Liver (tissue), 3 donors: ENCODE measurements around the gene SGMS1.

Source experiments
- CTCF ChIP-seq: fragments of 150-350 bp; IDR thresholded peaks from 2 replicates; pipeline ENCODE4 v1.5.1; 2017; ENCODE audit warnings: improper control_type of control experiment, low read depth, low read length; ENCODE audit not compliant: missing input control
- EGR1 ChIP-seq, 2 donors: IDR thresholded peaks; 2 replicates each; pipeline ENCODE4 v1.6.1; 2016 to 2018; ENCODE audit warnings: antibody characterized with exemption in 2 of 2, low read depth in 2 of 2
- FOXA1 ChIP-seq: IDR thresholded peaks from 2 replicates; pipeline ENCODE4 v1.6.1; 2016; ENCODE audit warnings: antibody characterized with exemption
- JUND ChIP-seq, 2 donors: IDR thresholded peaks; 2 replicates each; pipeline ENCODE4 v1.6.1; 2016; ENCODE audit warnings: antibody characterized with exemption in 2 of 2
- NR2F2 ChIP-seq: IDR thresholded peaks from 2 replicates; pipeline ENCODE4 v1.6.1; 2016; ENCODE audit warnings: antibody characterized with exemption
- RAD21 ChIP-seq, 2 donors: IDR thresholded peaks; 2 replicates each; pipeline ENCODE4 v1.6.1; 2016; ENCODE audit warnings: antibody characterized with exemption in 2 of 2, mild to moderate bottlenecking in 2 of 2
- RXRA ChIP-seq, 2 donors: IDR thresholded peaks; 2 replicates each; pipeline ENCODE4 v1.6.1; 2017 to 2018; ENCODE audit warnings: antibody characterized with exemption in 2 of 2, mild to moderate bottlenecking in 1 of 2
- SP1 ChIP-seq: IDR thresholded peaks from 2 replicates; pipeline ENCODE4 v1.6.1; 2018; ENCODE audit warnings: antibody characterized with exemption, mild to moderate bottlenecking
- TAF1 ChIP-seq: conservative IDR thresholded peaks from 2 replicates; pipeline ENCODE4 v1.6.1; 2016; ENCODE audit warnings: antibody characterized with exemption, mild to moderate bottlenecking
- YY1 ChIP-seq: IDR thresholded peaks from 2 replicates; pipeline ENCODE4 v1.6.1; 2016; ENCODE audit warnings: antibody characterized with exemption, mild to moderate bottlenecking
- ZBTB33 ChIP-seq: IDR thresholded peaks from 2 replicates; pipeline ENCODE4 v1.6.1; 2016; ENCODE audit warnings: antibody characterized with exemption
- TF ChIP-seq, protein P1 (sequence below): IDR thresholded peaks from 2 replicates; pipeline ENCODE4 v1.6.1; 2016; ENCODE audit warnings: antibody characterized with exemption, mild to moderate bottlenecking
- donor health status: healthy.
- donor health status: healthy.

- TF ChIP-seq EGR1 (IDR thresholded peaks at IDR 0.05; ENCODE audit: low read depth in 2 of 2) (no peak), CTCF (no peak), SP1 (no peak), TAF1 (no peak), JUND (IDR thresholded peaks at IDR 0.05) (no peak), FOXA1 (no peak), RAD21 (IDR thresholded peaks at IDR 0.05) (no peak), YY1 (no peak), NR2F2 (no peak), ZBTB33 (no peak), RXRA (IDR thresholded peaks at IDR 0.05) (no peak)
- TF ChIP-seq, protein P1, sequence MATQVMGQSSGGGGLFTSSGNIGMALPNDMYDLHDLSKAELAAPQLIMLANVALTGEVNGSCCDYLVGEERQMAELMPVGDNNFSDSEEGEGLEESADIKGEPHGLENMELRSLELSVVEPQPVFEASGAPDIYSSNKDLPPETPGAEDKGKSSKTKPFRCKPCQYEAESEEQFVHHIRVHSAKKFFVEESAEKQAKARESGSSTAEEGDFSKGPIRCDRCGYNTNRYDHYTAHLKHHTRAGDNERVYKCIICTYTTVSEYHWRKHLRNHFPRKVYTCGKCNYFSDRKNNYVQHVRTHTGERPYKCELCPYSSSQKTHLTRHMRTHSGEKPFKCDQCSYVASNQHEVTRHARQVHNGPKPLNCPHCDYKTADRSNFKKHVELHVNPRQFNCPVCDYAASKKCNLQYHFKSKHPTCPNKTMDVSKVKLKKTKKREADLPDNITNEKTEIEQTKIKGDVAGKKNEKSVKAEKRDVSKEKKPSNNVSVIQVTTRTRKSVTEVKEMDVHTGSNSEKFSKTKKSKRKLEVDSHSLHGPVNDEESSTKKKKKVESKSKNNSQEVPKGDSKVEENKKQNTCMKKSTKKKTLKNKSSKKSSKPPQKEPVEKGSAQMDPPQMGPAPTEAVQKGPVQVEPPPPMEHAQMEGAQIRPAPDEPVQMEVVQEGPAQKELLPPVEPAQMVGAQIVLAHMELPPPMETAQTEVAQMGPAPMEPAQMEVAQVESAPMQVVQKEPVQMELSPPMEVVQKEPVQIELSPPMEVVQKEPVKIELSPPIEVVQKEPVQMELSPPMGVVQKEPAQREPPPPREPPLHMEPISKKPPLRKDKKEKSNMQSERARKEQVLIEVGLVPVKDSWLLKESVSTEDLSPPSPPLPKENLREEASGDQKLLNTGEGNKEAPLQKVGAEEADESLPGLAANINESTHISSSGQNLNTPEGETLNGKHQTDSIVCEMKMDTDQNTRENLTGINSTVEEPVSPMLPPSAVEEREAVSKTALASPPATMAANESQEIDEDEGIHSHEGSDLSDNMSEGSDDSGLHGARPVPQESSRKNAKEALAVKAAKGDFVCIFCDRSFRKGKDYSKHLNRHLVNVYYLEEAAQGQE = no peak
Measured at GRCh38 chr10:50422259-50422658, 201.5 kb downstream of the SGMS1 start.
